H54 (cell line): ENCODE measurements around the gene CCNI.

Experiments
- DNase-seq: peaks from one replicate; pipeline ENCODE4 v3.0.0; 2011; ENCODE audit warnings: low spot score, mixed read lengths; ENCODE audit not compliant: insufficient read length
- FAIRE-seq: peaks from 3 replicates; lab custom pipeline; 2011; peaks lifted over from hg19 to GRCh38; lab: Jason Lieb, UNC
- POLR2A ChIP-seq: IDR thresholded peaks from 2 replicates; pipeline ENCODE4 v1.6.1; 2011; ENCODE audit warnings: low read depth, mild to moderate bottlenecking, low read length

The CCNI gene, protein sequence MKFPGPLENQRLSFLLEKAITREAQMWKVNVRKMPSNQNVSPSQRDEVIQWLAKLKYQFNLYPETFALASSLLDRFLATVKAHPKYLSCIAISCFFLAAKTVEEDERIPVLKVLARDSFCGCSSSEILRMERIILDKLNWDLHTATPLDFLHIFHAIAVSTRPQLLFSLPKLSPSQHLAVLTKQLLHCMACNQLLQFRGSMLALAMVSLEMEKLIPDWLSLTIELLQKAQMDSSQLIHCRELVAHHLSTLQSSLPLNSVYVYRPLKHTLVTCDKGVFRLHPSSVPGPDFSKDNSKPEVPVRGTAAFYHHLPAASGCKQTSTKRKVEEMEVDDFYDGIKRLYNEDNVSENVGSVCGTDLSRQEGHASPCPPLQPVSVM

DNA sequence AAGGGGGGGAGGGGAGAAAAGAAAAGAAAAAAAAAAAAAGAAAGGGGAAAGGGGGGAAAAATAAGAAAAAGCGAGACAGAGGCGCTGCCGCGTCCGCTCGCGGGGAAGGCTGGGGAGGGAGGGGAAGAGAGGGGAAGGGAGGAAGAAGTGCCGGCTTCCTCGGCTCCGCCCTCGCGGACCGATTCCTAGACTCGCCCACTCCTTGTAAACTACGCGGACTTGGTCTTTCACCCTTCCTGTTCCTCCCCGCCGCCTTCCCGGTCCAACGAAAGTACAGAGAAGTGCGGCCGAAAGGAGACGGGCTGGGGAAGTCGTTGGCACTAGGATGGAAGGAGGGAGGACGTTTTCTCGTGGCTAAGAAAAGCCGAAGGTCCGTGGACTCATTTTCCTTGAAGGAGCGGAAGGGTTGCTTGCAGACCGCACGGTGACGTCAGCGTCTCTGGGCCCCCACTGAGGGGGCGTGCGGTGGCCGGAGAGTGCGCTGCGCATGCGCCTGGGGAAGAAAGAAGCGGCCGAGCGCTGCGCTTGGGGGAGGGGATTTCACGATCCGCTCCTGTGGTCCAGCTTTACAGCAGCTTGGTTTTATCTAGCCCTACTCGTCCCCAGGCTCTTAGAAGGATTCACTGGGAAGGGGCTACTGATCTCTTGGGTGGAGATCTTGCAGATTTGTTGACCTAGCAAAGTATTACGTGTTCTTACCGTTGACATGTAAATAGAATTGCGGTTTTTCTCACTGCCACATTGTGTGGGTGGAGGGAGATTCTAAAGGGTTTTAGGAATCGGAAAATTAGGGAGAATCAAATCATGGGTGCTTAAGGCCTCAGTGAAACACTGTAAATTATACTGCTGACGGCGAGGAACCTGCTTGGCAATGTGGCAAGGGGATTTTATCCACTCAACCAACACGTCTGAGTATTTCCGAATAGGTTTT is at the start of gene CCNI:
Gene CCNI, minus strand, starts transcription at position 121 of the 931 bp plus-strand sequence. CDS start 9,627 bp downstream, outside the sequence.
- FAIRE-seq (peak; percentile 45), DNase-seq (peak; percentile 63)
- TF ChIP-seq POLR2A: peak; percentile 46; the same call in 1 of the 2 replicates

GRCh38 chr4:77124576-77124975 is 48.8 kb upstream of the CCNI start:
- no peak for TF ChIP-seq POLR2A
- FAIRE-seq (no peak), DNase-seq (no peak)

- DNase-seq (no peak), FAIRE-seq (no peak)
- no peak for TF ChIP-seq POLR2A
These were observed 47.6 kb upstream of the CCNI start for GRCh38 chr4:77123411-77123810.

GRCh38 chr4:77122656-77123055 is 46.9 kb upstream of the CCNI start:
- no peak for DNase-seq
- no peak for TF ChIP-seq POLR2A
- FAIRE-seq: no peak

GRCh38 chr4:77121736-77122240 is 46.0 kb upstream of the CCNI start:
- DNase-seq (no peak), FAIRE-seq (no peak)
- no peak for TF ChIP-seq POLR2A

DNA sequence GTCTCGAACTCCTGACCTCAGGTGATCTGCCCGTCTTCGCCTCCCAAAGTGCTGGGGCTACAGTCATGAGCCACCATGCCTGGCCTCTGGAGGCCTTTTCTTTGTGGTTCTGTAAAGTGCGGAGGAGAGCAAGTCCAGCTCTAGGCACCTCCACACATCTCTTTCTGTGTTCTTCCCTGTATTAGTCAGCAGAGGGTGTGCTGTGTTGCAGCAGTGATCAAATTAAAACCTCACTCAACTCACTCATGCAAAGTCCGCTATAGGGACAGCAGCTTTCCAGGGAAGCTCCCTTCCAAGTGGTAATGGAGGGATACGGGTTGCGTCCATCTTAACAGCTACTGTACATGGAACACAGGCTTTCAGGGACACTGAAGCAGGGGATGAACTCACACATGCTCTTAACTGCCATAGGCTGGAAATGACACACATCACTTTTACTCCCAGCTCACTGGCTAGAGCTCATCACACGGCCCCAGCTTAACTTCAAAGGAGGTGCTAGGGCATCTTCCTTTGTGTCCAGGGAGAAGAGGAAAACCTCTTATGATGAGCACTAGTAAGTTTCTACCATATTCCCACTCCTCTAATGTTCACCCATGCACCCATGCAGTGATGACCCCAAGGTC is 45.2 kb upstream of the CCNI start:
- DNase-seq (no peak), FAIRE-seq (no peak)
- no peak for TF ChIP-seq POLR2A

DNA sequence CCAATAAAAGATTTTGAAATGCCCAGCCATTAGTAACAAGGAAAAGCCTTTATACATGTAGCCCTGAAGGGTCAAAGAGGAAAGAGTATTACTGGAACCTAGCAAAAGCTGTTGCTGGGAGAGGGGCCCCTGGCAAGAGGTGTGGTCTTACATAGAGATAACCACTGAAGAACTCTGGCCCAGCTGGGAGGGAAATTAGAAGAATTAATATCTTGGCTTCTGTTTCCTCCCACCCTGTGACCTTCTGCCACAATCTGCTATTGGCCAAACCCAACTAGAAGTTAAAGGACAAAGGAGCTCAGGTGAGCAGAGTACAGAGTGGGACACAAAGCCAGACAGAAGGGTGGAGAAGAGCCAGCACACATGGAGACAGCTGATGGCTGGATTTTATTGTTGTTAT is 41.9 kb upstream of the CCNI start:
- DNase-seq: no peak
- no peak for FAIRE-seq
- TF ChIP-seq POLR2A: no peak

GRCh38 chr4:77113069-77113468 is 37.3 kb upstream of the CCNI start:
- DNase-seq: no peak
- FAIRE-seq: no peak
- no peak for TF ChIP-seq POLR2A

- DNase-seq: no peak
- no peak for FAIRE-seq
- TF ChIP-seq POLR2A: no peak
These were observed 34.9 kb upstream of the CCNI start for GRCh38 chr4:77110730-77111129.

GRCh38 chr4:77104791-77105540 is 29.2 kb upstream of the CCNI start:
- TF ChIP-seq POLR2A: no peak
- FAIRE-seq: no peak
- no peak for DNase-seq

- no peak for FAIRE-seq
- no peak for DNase-seq
- no peak for TF ChIP-seq POLR2A
These were observed 28.6 kb upstream of the CCNI start for GRCh38 chr4:77104388-77104787.

- FAIRE-seq (no peak), DNase-seq (no peak)
- TF ChIP-seq POLR2A: no peak
These were observed 24.4 kb upstream of the CCNI start for GRCh38 chr4:77100234-77100633.

GRCh38 chr4:77097611-77098010 is 21.8 kb upstream of the CCNI start:
- DNase-seq (no peak), FAIRE-seq (no peak)
- no peak for TF ChIP-seq POLR2A
